Body of pancreas (tissue), 4 donors: ENCODE results near the gene EEPD1. TPM values are rescaled to one million over a fixed set of nuclear protein-coding genes. Genes with fewer than 3 reads are reported as not detected.

Experiments used
- ATAC-seq: fragments of 150-250 bp; one replicate; pipeline ENCODE4 v1.9.1; 2016
- DNase-seq, 4 donors: peaks; one replicate each; pipeline ENCODE4 v3.0.0-alpha.2; 2019
- H3K27ac ChIP-seq, 4 donors: fragments of 200-600 bp; sonication (generic); 1 replicate in 3 of 4; 2 replicates in 1 of 4; pipeline versions ENCODE4 v1.5.1 to v1.6.1; 2016 to 2019; ENCODE audit warnings: mild to moderate bottlenecking in 1 of 4, mixed read lengths in 1 of 4, moderate library complexity in 1 of 4
- H3K27me3 ChIP-seq, 2 donors: fragments of 200-600 bp; sonication (generic); one replicate each; pipeline ENCODE4 v1.6.0; 2016; ENCODE audit warnings: mild to moderate bottlenecking in 1 of 2
- H3K36me3 ChIP-seq, 2 donors: fragments of 200-600 bp; sonication (generic); replicated peaks in 1 of 2; 2 replicates each; pipeline ENCODE4 v1.5.1; 2016; ENCODE audit warnings: low read depth in 2 of 2; ENCODE audit not compliant: insufficient read depth in 1 of 2
- H3K4me1 ChIP-seq: fragments of 200-600 bp; sonication (generic); one replicate; pipeline ENCODE4 v1.6.0; 2016
- H3K4me3 ChIP-seq, 2 donors: fragments of 200-600 bp; sonication (generic); 1 replicate in 1 of 2; 2 replicates in 1 of 2; pipeline ENCODE4 v1.5.1; 2016 to 2019
- H3K9me3 ChIP-seq, 3 donors: fragments of 200-600 bp; sonication (generic); 1 replicate in 2 of 3; 2 replicates in 1 of 3; pipeline ENCODE4 v1.5.1; 2016
- POLR2A ChIP-seq, 3 donors: fragments of 450-650 bp; IDR thresholded peaks; one replicate each; pipeline ENCODE4 v1.6.1; 2016; ENCODE audit warnings: antibody characterized with exemption in 3 of 3, mild to moderate bottlenecking in 2 of 3
- WGBS, 2 donors: methylation state at CpG; one replicate each; pipeline ENCODE4 v1.1.5; 2017; 5-methylcytosine and 5-hydroxymethylcytosine counted together
- intact Hi-C: fragments of 100-400 bp; cut with DNase I; formaldehyde crosslinking; loops from one replicate; pipeline ENCODE4 v1.15.1; 2023
- total RNA-seq, 2 donors: library from RNA; depleted of rRNA; stranded (reverse); fragments of >200 nt; gene quantifications; one replicate each; pipeline ENCODE4 v1.1.0, GENCODE V29; 2016
- TF ChIP-seq, protein P1 (sequence below), 7 experiments: fragments of 450-650 bp in 4 of 7; fragments of 200-600 bp in 3 of 7; sonication (generic) in 3 of 7; IDR thresholded peaks; one replicate each; pipeline ENCODE4 v1.5.1; 2016 to 2019; ENCODE audit warnings: antibody characterized with exemption in 7 of 7

The EEPD1 gene
- total RNA-seq, 2 donors from 2014 or later: 13.5 to 24.1 TPM

- no peak for TF ChIP-seq POLR2A (IDR thresholded peaks at IDR 0.05)
- TF ChIP-seq, protein P1, sequence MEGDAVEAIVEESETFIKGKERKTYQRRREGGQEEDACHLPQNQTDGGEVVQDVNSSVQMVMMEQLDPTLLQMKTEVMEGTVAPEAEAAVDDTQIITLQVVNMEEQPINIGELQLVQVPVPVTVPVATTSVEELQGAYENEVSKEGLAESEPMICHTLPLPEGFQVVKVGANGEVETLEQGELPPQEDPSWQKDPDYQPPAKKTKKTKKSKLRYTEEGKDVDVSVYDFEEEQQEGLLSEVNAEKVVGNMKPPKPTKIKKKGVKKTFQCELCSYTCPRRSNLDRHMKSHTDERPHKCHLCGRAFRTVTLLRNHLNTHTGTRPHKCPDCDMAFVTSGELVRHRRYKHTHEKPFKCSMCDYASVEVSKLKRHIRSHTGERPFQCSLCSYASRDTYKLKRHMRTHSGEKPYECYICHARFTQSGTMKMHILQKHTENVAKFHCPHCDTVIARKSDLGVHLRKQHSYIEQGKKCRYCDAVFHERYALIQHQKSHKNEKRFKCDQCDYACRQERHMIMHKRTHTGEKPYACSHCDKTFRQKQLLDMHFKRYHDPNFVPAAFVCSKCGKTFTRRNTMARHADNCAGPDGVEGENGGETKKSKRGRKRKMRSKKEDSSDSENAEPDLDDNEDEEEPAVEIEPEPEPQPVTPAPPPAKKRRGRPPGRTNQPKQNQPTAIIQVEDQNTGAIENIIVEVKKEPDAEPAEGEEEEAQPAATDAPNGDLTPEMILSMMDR (IDR thresholded peaks at IDR 0.05): no peak
- 80% methylated on average over 1 of the region's 1 CpG; no CpG with 5 or more reads in 1 of the 2 donors for WGBS, 2 donors
- DNase-seq (no peak), ATAC-seq (no peak)
- H3K4me1 ChIP-seq: peaks cover 26% of the 10 kb centered on the region
- no peaks in the 10 kb centered on the region for H3K27me3 ChIP-seq
- no peak overlapping the region for H3K4me3 ChIP-seq
- no peaks in the 10 kb centered on the region for H3K36me3 ChIP-seq
- no peaks in the 10 kb centered on the region for H3K9me3 ChIP-seq
- no peak overlapping the region for H3K27ac ChIP-seq
- intact Hi-C loops: no loop called here
Measured at GRCh38 chr7:36199329-36199728, 46.3 kb downstream of the EEPD1 start.

- H3K27ac ChIP-seq: no peak overlapping the region
- intact Hi-C loops: no loop called here
- H3K27me3 ChIP-seq: no peaks in the 10 kb centered on the region
- no peak for TF ChIP-seq POLR2A (IDR thresholded peaks at IDR 0.05)
- TF ChIP-seq, protein P1 (IDR thresholded peaks at IDR 0.05): no peak
- H3K4me1 ChIP-seq: peaks cover 26% of the 10 kb centered on the region
- no peak for ATAC-seq
- H3K9me3 ChIP-seq: no peaks in the 10 kb centered on the region
- peak in 1 of 4 donors; percentile 21 for DNase-seq
- WGBS, 2 donors: 56 to 61% methylated on average over 5 of the region's 5 CpGs
- no peak overlapping the region for H3K4me3 ChIP-seq
- H3K36me3 ChIP-seq: no peaks in the 10 kb centered on the region
Measured at GRCh38 chr7:36201122-36201723, 48.2 kb downstream of the EEPD1 start.

- Histone ChIP-seq H3K36me3 (no peaks in the 10 kb centered on the region), H3K4me1 (peaks cover 33% of the 10 kb centered on the region), H3K27ac (no peak overlapping the region), H3K27me3 (no peaks in the 10 kb centered on the region), H3K4me3 (no peak overlapping the region), H3K9me3 (no peaks in the 10 kb centered on the region)
- ATAC-seq (peak; percentile 15), DNase-seq (peak in 1 of 4 donors; percentile 27)
- 32 to 35% methylated on average over 9 of the region's 9 CpGs for WGBS, 2 donors
- no peak for TF ChIP-seq POLR2A (IDR thresholded peaks at IDR 0.05)
- intact Hi-C loops: no loop called here
Measured at GRCh38 chr7:36202398-36202797, 49.3 kb downstream of the EEPD1 start.

- Histone ChIP-seq H3K36me3 (no peaks in the 10 kb centered on the region), H3K27ac (no peak overlapping the region), H3K27me3 (no peaks in the 10 kb centered on the region), H3K4me3 (no peak overlapping the region), H3K4me1 (peaks cover 41% of the 10 kb centered on the region), H3K9me3 (no peaks in the 10 kb centered on the region)
- WGBS, 2 donors: 50 to 68% methylated on average over 8 of the region's 8 CpGs
- intact Hi-C loops: no loop called here
- ATAC-seq: no peak
- DNase-seq: no peak
- TF ChIP-seq, protein P1 (IDR thresholded peaks at IDR 0.05): no peak
- no peak for TF ChIP-seq POLR2A (IDR thresholded peaks at IDR 0.05)
Measured at GRCh38 chr7:36203071-36203790, 50.2 kb downstream of the EEPD1 start.

DNA sequence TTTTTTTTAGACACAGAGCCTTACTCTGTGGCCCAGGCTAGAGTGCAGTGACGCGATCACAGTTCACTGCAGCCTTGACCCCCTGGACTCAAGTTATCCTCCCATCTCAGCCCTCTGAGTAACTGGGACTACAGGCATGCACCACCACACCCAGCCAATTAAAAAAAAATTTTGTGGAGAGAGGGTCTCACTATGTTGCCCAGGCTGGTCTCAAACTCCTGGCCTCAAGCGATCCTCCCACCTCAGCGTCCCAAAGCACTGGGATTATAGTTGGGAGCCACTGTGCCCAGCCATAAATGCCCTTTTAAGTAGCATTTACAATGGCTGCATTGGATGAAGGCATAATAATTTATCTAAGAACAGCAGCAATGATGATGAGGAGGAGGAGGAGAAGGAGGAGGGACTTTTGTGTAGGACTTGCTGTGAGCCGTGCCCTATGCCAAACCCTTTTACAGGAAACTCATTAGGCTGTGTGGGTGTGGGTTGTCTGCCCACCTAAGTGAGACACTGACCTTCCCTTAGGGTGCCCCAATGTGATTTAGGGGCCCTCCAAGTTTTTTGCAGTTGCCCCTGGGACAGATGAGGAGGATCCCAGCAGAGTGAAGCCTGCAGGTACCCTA, 51.1 kb downstream of the EEPD1 start:
- Histone ChIP-seq H3K36me3 (no peaks in the 10 kb centered on the region), H3K4me3 (no peak overlapping the region), H3K9me3 (no peaks in the 10 kb centered on the region), H3K27ac (no peak overlapping the region), H3K4me1 (peaks cover 47% of the 10 kb centered on the region), H3K27me3 (no peaks in the 10 kb centered on the region)
- DNase-seq: no peak
- WGBS, 2 donors: 86 to 92% methylated on average over 5 of the region's 5 CpGs
- TF ChIP-seq, protein P1 (IDR thresholded peaks at IDR 0.05): no peak
- TF ChIP-seq POLR2A (IDR thresholded peaks at IDR 0.05): no peak
- intact Hi-C loops: no loop called here
- ATAC-seq: no peak
